Stomach smooth muscle (tissue), 2 donors: Measurements from ENCODE around the gene MTA1.

Source experiments
- H3K27ac ChIP-seq: one replicate; pipeline ENCODE4 v1.7.0; 2013; ENCODE audit warnings: mild to moderate bottlenecking, low read length, inconsistent platforms
- H3K27me3 ChIP-seq, 2 donors: one replicate each; pipeline ENCODE4 v1.7.0; 2013; ENCODE audit warnings: low read length in 2 of 2; ENCODE audit not compliant: insufficient read depth in 2 of 2, control insufficient read depth in 1 of 2
- H3K36me3 ChIP-seq, 2 donors: one replicate each; pipeline ENCODE4 v1.7.0; 2013; ENCODE audit warnings: low read length in 2 of 2; ENCODE audit not compliant: control insufficient read depth in 2 of 2, insufficient read depth in 2 of 2
- H3K4me1 ChIP-seq: one replicate; pipeline ENCODE4 v1.7.0; 2013; ENCODE audit warnings: low read length; ENCODE audit not compliant: control insufficient read depth, insufficient read depth
- H3K4me3 ChIP-seq, 2 donors: one replicate each; pipeline ENCODE4 v1.7.0; 2013; ENCODE audit warnings: low read length in 2 of 2
- H3K9ac ChIP-seq, 2 donors: one replicate each; pipeline ENCODE4 v1.7.0; 2013; ENCODE audit warnings: low read length in 2 of 2, mild to moderate bottlenecking in 1 of 2
- H3K9me3 ChIP-seq, 2 donors: one replicate each; pipeline ENCODE4 v1.7.0; 2013; ENCODE audit warnings: low read length in 2 of 2; ENCODE audit not compliant: control insufficient read depth in 2 of 2
- donor health status: healthy.
- donor health status: Pancreatic carcinoma.

MTA1 gene

GRCh38 chr14:105395538-105395854 lies 24.1 kb upstream of the MTA1 start:
- no peaks in the 10 kb centered on the region for H3K27me3 ChIP-seq
- no peak overlapping the region for H3K9ac ChIP-seq
- no peak overlapping the region for H3K4me3 ChIP-seq
- H3K4me1 ChIP-seq: peaks cover 24% of the 10 kb centered on the region
- H3K36me3 ChIP-seq: peaks cover 5 to 7% of the 10 kb centered on the region in 2 donors
- no peaks in the 10 kb centered on the region for H3K9me3 ChIP-seq
- no peak overlapping the region for H3K27ac ChIP-seq

GRCh38 chr14:105397350-105397931 lies 22.2 kb upstream of the MTA1 start:
- H3K4me1 ChIP-seq: peaks cover 22% of the 10 kb centered on the region
- peak overlapping the region; percentile 62 for H3K27ac ChIP-seq
- H3K9ac ChIP-seq: peak overlapping the region; percentile 2 to 58
- H3K27me3 ChIP-seq: no peaks in the 10 kb centered on the region
- no peaks in the 10 kb centered on the region for H3K9me3 ChIP-seq
- peak overlapping the region; percentile 44 to 86 for H3K4me3 ChIP-seq
- peaks cover 7 to 8% of the 10 kb centered on the region in 2 donors for H3K36me3 ChIP-seq

DNA sequence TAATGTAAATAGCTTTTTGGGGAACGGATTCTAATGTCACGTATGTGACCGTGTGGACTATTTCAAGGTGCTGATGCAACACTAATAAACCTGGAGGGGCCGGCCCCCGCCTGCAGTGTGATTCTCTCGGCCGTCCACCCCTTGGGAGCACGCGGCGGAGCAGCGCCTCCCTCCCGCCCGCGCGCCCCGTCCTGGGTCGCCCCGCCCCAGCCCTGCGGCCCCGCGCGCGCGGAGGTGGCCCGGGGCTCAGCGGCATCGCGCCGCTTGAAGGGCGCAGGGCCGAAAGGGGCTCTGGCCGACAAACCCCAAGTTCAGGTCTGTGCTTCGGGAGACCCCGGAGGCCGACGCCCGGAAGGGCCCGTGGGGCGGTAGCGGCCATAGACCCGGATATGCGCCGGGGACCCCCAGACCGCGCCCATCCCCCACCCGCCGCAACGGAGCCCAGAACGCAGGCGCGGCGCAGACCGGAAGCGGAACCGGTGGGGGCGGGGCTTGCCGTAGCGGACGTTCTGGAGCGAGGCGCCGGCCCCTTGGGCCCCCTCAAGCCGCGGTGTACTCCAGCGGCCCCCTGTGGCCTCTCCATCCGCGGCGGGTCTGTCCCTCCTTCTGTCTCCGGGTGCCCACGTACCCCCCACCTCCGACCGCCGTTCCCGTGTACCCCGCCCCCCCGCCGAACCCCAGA lies 21.4 kb upstream of the MTA1 start, which contains the start of gene TEX22:
Gene TEX22 (plus strand): TSS at position 495 of the 682 bp plus-strand sequence. CDS start 803 bp downstream, outside the sequence.
- peaks cover 6 to 8% of the 10 kb centered on the region in 2 donors for H3K36me3 ChIP-seq
- peak within 1 kb of the TSS; percentile 62 for H3K27ac ChIP-seq
- no peaks in the 10 kb centered on the region for H3K27me3 ChIP-seq
- no peaks in the 10 kb centered on the region for H3K9me3 ChIP-seq
- H3K4me1 ChIP-seq: peaks cover 22% of the 10 kb centered on the region
- peak within 1 kb of the TSS; percentile 58 to 89 for H3K9ac ChIP-seq
- H3K4me3 ChIP-seq: peak within 1 kb of the TSS; percentile 44 to 86

GRCh38 chr14:105398726-105399465 lies 20.7 kb upstream of the MTA1 start:
- Histone ChIP-seq H3K9me3 (no peaks in the 10 kb centered on the region), H3K36me3 (peaks cover 4 to 6% of the 10 kb centered on the region in 2 donors), H3K4me3 (peak overlapping the region; percentile 44 to 86), H3K9ac (peak overlapping the region; percentile 58 to 89), H3K27ac (peak overlapping the region; percentile 62), H3K27me3 (no peaks in the 10 kb centered on the region), H3K4me1 (peaks cover 22% of the 10 kb centered on the region)

DNA sequence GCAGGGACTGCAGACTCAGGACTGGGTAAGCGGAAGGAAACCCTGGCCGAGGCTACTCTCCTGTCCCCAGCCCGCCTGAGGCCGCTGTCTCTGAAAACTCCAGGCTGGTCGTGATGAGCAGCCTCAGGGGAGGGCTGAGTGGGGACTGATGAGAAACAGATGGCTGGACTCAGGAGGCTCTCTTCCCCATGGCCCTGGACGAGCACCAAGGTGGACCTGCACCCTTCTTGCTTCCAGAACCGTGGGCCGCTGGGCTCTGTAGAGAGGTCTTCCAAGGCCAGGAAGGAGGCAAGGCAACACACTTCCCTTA lies 20.2 kb upstream of the MTA1 start:
- H3K27me3 ChIP-seq: no peaks in the 10 kb centered on the region
- no peak overlapping the region for H3K27ac ChIP-seq
- no peak overlapping the region for H3K9ac ChIP-seq
- H3K9me3 ChIP-seq: no peaks in the 10 kb centered on the region
- peak overlapping the region; percentile 44 to 86 for H3K4me3 ChIP-seq
- H3K4me1 ChIP-seq: peaks cover 22% of the 10 kb centered on the region
- H3K36me3 ChIP-seq: peaks cover 4 to 6% of the 10 kb centered on the region in 2 donors

DNA sequence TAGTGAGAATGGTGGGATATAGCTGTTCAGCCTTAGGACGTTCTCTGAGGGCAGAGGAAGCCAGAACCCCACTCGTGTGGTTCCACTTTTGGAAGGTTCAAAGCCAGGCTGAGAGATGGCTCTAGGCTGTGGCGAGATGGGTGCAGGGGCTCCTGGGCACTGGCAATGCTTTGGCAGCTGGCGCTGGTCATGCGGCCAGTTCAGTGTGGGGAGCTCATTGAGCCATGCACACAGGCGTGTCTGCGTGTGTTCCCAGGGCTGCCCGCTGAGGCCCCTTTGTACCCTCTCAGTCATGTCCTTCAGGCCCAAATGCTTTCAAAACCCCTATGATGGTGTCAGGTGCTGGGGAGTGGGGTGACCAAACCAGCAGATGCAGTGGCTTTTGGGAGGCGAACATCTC lies 19.6 kb upstream of the MTA1 start:
- Histone ChIP-seq H3K9ac (no peak overlapping the region), H3K4me3 (no peak overlapping the region), H3K36me3 (peaks cover 3 to 4% of the 10 kb centered on the region in 2 donors), H3K27me3 (no peaks in the 10 kb centered on the region), H3K27ac (no peak overlapping the region), H3K9me3 (peaks cover 0 to 2% of the 10 kb centered on the region in 2 donors), H3K4me1 (peaks cover 22% of the 10 kb centered on the region)

- Histone ChIP-seq H3K9ac (no peak overlapping the region), H3K4me3 (no peak overlapping the region), H3K27me3 (no peaks in the 10 kb centered on the region), H3K9me3 (peaks cover 0 to 6% of the 10 kb centered on the region in 2 donors), H3K36me3 (peaks cover 3 to 4% of the 10 kb centered on the region in 2 donors), H3K27ac (no peak overlapping the region), H3K4me1 (peaks cover 22% of the 10 kb centered on the region)
Observed at GRCh38 chr14:105401699-105402098, 17.9 kb upstream of the MTA1 start.

DNA sequence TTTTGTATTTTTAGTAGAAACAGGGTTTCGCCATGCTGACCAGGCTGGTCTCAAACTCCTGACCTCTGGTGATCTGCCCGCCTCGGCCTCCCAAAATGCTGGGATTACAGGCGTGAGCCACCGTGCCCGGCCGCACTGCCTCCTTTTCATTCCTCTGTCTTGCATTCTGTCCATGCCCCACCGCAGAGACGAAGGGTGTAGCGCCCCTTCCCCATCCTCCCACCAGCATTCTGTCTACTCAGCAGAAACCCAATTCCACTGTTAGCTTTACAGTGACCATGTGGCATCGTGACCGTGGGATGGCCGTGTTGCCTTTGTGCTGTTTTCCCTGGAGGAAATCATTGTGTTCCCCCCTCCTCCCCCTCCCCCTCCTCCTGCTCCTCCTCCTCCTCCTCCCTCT lies 11.0 kb upstream of the MTA1 start:
- peaks cover 23 to 26% of the 10 kb centered on the region in 2 donors for H3K27me3 ChIP-seq
- H3K27ac ChIP-seq: no peak overlapping the region
- no peak overlapping the region for H3K4me3 ChIP-seq
- peaks cover 0 to 6% of the 10 kb centered on the region in 2 donors for H3K9me3 ChIP-seq
- H3K4me1 ChIP-seq: peaks cover 11% of the 10 kb centered on the region
- H3K9ac ChIP-seq: no peak overlapping the region
- H3K36me3 ChIP-seq: no peaks in the 10 kb centered on the region

GRCh38 chr14:105409364-105409763 lies 10.3 kb upstream of the MTA1 start:
- Histone ChIP-seq H3K27me3 (peaks cover 24 to 26% of the 10 kb centered on the region in 2 donors), H3K27ac (no peak overlapping the region), H3K9me3 (peaks cover 0 to 6% of the 10 kb centered on the region in 2 donors), H3K4me3 (no peak overlapping the region), H3K4me1 (peaks cover 11% of the 10 kb centered on the region), H3K36me3 (no peaks in the 10 kb centered on the region), H3K9ac (no peak overlapping the region)

DNA sequence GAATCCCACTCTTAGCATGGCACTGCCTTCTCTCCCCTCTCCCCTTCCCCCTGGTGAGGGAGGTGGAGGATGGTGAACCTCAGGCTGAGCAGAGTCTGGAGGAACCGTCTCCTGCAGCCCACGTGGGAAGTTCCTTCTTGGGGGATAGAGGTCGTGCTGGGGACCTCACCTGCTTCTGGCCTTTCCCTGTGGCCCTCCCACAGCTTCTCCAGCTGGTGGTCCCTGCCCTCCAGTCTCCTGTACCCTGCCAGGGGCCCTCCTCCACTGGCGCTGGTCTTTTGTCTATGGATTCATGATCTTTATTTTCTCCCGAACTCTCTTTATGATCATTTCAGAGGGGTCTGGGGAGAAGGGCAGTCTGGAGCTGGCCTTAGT lies 9.0 kb upstream of the MTA1 start:
- Histone ChIP-seq H3K27me3 (peaks cover 24 to 26% of the 10 kb centered on the region in 2 donors), H3K36me3 (no peaks in the 10 kb centered on the region), H3K9me3 (no peaks in the 10 kb centered on the region), H3K9ac (no peak overlapping the region), H3K4me3 (no peak overlapping the region), H3K27ac (no peak overlapping the region), H3K4me1 (peaks cover 14% of the 10 kb centered on the region)
